Neural progenitor cell (in vitro differentiated cells): ENCODE data around the gene C2orf68. TPM values are rescaled to one million over a fixed set of nuclear protein-coding genes. Genes with fewer than 3 reads are reported as not detected.
A peak's percentile ranks its signal among the peaks of the same experiment; 100 is the strongest.

Experiments used
- DNase-seq: peaks from one replicate; pipeline ENCODE4 v3.0.0-alpha.2; 2016; ENCODE audit warnings: low spot score
- H2AFZ ChIP-seq: fragments of 200-600 bp; sonication (generic); replicated peaks from 2 replicates; pipeline ENCODE4 v1.6.1; 2016; ENCODE audit warnings: antibody characterized with exemption
- H3F3A ChIP-seq: fragments of 200-600 bp; sonication (generic); 2 replicates; pipeline ENCODE4 v1.6.1; 2016; ENCODE audit warnings: antibody characterized with exemption, low read depth
- H3K27ac ChIP-seq: fragments of 200-600 bp; sonication (generic); 2 replicates; pipeline ENCODE4 v1.5.1; 2016; ENCODE audit warnings: mild to moderate bottlenecking
- H3K27me3 ChIP-seq: fragments of 200-600 bp; sonication (generic); 2 replicates; pipeline ENCODE4 v1.6.1; 2016; ENCODE audit warnings: mild to moderate bottlenecking, moderate library complexity
- H3K36me3 ChIP-seq: fragments of 200-600 bp; sonication (generic); 2 replicates; pipeline ENCODE4 v1.5.1; 2016
- H3K4me1 ChIP-seq: fragments of 200-600 bp; sonication (generic); 2 replicates; pipeline ENCODE4 v1.6.1; 2016; ENCODE audit warnings: mixed run types
- H3K4me2 ChIP-seq: fragments of 200-600 bp; sonication (generic); 2 replicates; pipeline ENCODE4 v1.6.1; 2016
- H3K4me3 ChIP-seq: fragments of 200-600 bp; sonication (generic); 2 replicates; pipeline ENCODE4 v1.5.1; 2016
- H3K79me2 ChIP-seq: fragments of 200-600 bp; sonication (generic); 2 replicates; pipeline ENCODE4 v1.6.1; 2016; ENCODE audit warnings: low read depth
- H3K9ac ChIP-seq: fragments of 200-600 bp; sonication (generic); 2 replicates; pipeline ENCODE4 v1.6.1; 2016
- H3K9me3 ChIP-seq: fragments of 200-600 bp; sonication (generic); 2 replicates; pipeline ENCODE4 v1.5.1; 2016; ENCODE audit warnings: low read depth
- H4K20me1 ChIP-seq: fragments of 200-600 bp; sonication (generic); 2 replicates; pipeline ENCODE4 v1.6.1; 2016; ENCODE audit warnings: low read depth
- H3K27ac Mint-ChIP-seq: 3 replicates; pipeline ENCODE4 v1.8.0; 2021; ENCODE audit warnings: mixed read lengths
- H3K27me3 Mint-ChIP-seq: 2 replicates; pipeline ENCODE4 v1.8.0; 2022; ENCODE audit warnings: low read depth, mild to moderate bottlenecking, inconsistent platforms, moderate library complexity, mixed read lengths; ENCODE audit not compliant: insufficient read depth
- H3K36me3 Mint-ChIP-seq: 3 replicates; pipeline ENCODE4 v1.8.0; 2021; ENCODE audit warnings: mixed read lengths
- H3K4me1 Mint-ChIP-seq: 3 replicates; pipeline ENCODE4 v1.8.0; 2021; ENCODE audit warnings: mixed read lengths
- H3K4me3 Mint-ChIP-seq: 3 replicates; pipeline ENCODE4 v1.8.0; 2021; ENCODE audit warnings: mild to moderate bottlenecking, moderate library complexity, mixed read lengths
- H3K9me3 Mint-ChIP-seq: 3 replicates; pipeline ENCODE4 v1.8.0; 2020; ENCODE audit warnings: mixed read lengths
- CTCF ChIP-seq: fragments of 200-600 bp; sonication (generic); IDR thresholded peaks from 2 replicates; pipeline ENCODE4 v1.5.1; 2017; ENCODE audit warnings: antibody characterized with exemption, mild to moderate bottlenecking
- EZH2 ChIP-seq: fragments of 200-600 bp; sonication (generic); IDR thresholded peaks from 2 replicates; pipeline ENCODE4 v1.6.1; 2017; ENCODE audit warnings: antibody characterized with exemption, mild to moderate bottlenecking, moderate library complexity
- EZH2phosphoT487 ChIP-seq: fragments of 200-600 bp; sonication (generic); IDR thresholded peaks from 2 replicates; pipeline ENCODE4 v1.6.1; 2017; ENCODE audit warnings: antibody characterized with exemption
- total RNA-seq: library from RNA; depleted of rRNA; stranded (reverse); fragments of >200 nt; gene quantifications from 2 replicates; pipeline ENCODE4 v1.2.3, GENCODE V29; 2015; ENCODE audit warnings: low replicate concordance

The C2orf68 gene
- total RNA-seq, 1 donor from 2014 or later, result 31.1 TPM

- Histone ChIP-seq H3K9me3 (no peaks in the 10 kb centered on the region), H3K36me3 (peaks cover 3% of the 10 kb centered on the region), H3F3A (no peaks in the 10 kb centered on the region), H4K20me1 (no peaks in the 10 kb centered on the region), H3K27ac (no peak overlapping the region), H3K79me2 (no peaks in the 10 kb centered on the region), H3K4me3 (no peak overlapping the region), H2AFZ (no peak overlapping the region), H3K4me1 (no peaks in the 10 kb centered on the region), H3K9ac (no peak overlapping the region), H3K27me3 (no peaks in the 10 kb centered on the region), H3K4me2 (no peak overlapping the region)
- Mint-ChIP-seq H3K4me1 (no peaks in the 10 kb centered on the region), H3K36me3 (peaks cover 34% of the 10 kb centered on the region), H3K4me3 (no peak overlapping the region), H3K27me3 (peaks cover 2% of the 10 kb centered on the region), H3K9me3 (no peaks in the 10 kb centered on the region), H3K27ac (no peak overlapping the region)
- no peak for TF ChIP-seq EZH2
- no peak for TF ChIP-seq CTCF
- no peak for TF ChIP-seq EZH2phosphoT487
- DNase-seq, result no peak
Observed at GRCh38 chr2:85649201-85650190, 37.6 kb upstream of the C2orf68 start.

GRCh38 chr2:85648619-85649018 lies 36.8 kb upstream of the C2orf68 start:
- no peak overlapping the region for H2AFZ ChIP-seq
- peak; percentile 18 for DNase-seq
- H3K9me3 Mint-ChIP-seq, result no peaks in the 10 kb centered on the region
- no peak overlapping the region for H3K27ac ChIP-seq
- peaks cover 30% of the 10 kb centered on the region for H3K36me3 Mint-ChIP-seq
- no peaks in the 10 kb centered on the region for H3K27me3 ChIP-seq
- no peaks in the 10 kb centered on the region for H3K9me3 ChIP-seq
- no peaks in the 10 kb centered on the region for H3F3A ChIP-seq
- peaks cover 3% of the 10 kb centered on the region for H4K20me1 ChIP-seq
- no peak overlapping the region for H3K4me3 Mint-ChIP-seq
- TF ChIP-seq EZH2phosphoT487 (no peak), CTCF (peak; percentile 38)
- H3K79me2 ChIP-seq, result no peaks in the 10 kb centered on the region
- no peak overlapping the region for H3K27ac Mint-ChIP-seq
- no peak overlapping the region for H3K9ac ChIP-seq
- no peaks in the 10 kb centered on the region for H3K4me1 Mint-ChIP-seq
- no peak overlapping the region for H3K4me3 ChIP-seq
- H3K4me1 ChIP-seq, result no peaks in the 10 kb centered on the region
- H3K27me3 Mint-ChIP-seq, result peaks cover 2% of the 10 kb centered on the region
- H3K4me2 ChIP-seq, result no peak overlapping the region
- peaks cover 3% of the 10 kb centered on the region for H3K36me3 ChIP-seq

- no peaks in the 10 kb centered on the region for H3K79me2 ChIP-seq
- no peak overlapping the region for H3K4me2 ChIP-seq
- no peaks in the 10 kb centered on the region for H3K4me1 Mint-ChIP-seq
- no peak overlapping the region for H3K27ac ChIP-seq
- H2AFZ ChIP-seq, result no peak overlapping the region
- H3K4me3 ChIP-seq, result no peak overlapping the region
- peaks cover 29% of the 10 kb centered on the region for H3K36me3 Mint-ChIP-seq
- H3K36me3 ChIP-seq, result peaks cover 3% of the 10 kb centered on the region
- peaks cover 5% of the 10 kb centered on the region for H4K20me1 ChIP-seq
- H3K27me3 ChIP-seq, result no peaks in the 10 kb centered on the region
- TF ChIP-seq EZH2, result no peak
- no peak for TF ChIP-seq EZH2phosphoT487
- TF ChIP-seq CTCF, result no peak
- H3K9me3 ChIP-seq, result no peaks in the 10 kb centered on the region
- no peak overlapping the region for H3K27ac Mint-ChIP-seq
- no peaks in the 10 kb centered on the region for H3F3A ChIP-seq
- H3K9ac ChIP-seq, result no peak overlapping the region
- peaks cover 2% of the 10 kb centered on the region for H3K27me3 Mint-ChIP-seq
- H3K4me3 Mint-ChIP-seq, result no peak overlapping the region
- no peaks in the 10 kb centered on the region for H3K4me1 ChIP-seq
- no peaks in the 10 kb centered on the region for H3K9me3 Mint-ChIP-seq
- DNase-seq, result no peak
Observed at GRCh38 chr2:85647823-85648526, 36.1 kb upstream of the C2orf68 start.
